ENCODE data around the gene BCL11A. TPM values are rescaled to one million over a fixed set of nuclear protein-coding genes. Genes with fewer than 3 reads are reported as not detected.
A peak's percentile ranks its signal among the peaks of the same experiment; 100 is the strongest.

BCL11A gene
- 9.7 and 10.7 TPM in 2 replicates for total RNA-seq
- long read RNA-seq, partial matches to known transcripts, result 0 of 5 reads
- long read RNA-seq, other reads (novel, unspliced or antisense), result 4 of 5 reads

- no peaks in the 10 kb centered on the region for H3K36me3 Mint-ChIP-seq (ENCODE audit: unreplicated experiment)
- peaks cover 28% of the 10 kb centered on the region for H3K27me3 Mint-ChIP-seq (ENCODE audit: unreplicated experiment)
- no peaks in the 10 kb centered on the region for H3K9me3 Mint-ChIP-seq (ENCODE audit: unreplicated experiment)
- TF ChIP-seq, protein P1, sequence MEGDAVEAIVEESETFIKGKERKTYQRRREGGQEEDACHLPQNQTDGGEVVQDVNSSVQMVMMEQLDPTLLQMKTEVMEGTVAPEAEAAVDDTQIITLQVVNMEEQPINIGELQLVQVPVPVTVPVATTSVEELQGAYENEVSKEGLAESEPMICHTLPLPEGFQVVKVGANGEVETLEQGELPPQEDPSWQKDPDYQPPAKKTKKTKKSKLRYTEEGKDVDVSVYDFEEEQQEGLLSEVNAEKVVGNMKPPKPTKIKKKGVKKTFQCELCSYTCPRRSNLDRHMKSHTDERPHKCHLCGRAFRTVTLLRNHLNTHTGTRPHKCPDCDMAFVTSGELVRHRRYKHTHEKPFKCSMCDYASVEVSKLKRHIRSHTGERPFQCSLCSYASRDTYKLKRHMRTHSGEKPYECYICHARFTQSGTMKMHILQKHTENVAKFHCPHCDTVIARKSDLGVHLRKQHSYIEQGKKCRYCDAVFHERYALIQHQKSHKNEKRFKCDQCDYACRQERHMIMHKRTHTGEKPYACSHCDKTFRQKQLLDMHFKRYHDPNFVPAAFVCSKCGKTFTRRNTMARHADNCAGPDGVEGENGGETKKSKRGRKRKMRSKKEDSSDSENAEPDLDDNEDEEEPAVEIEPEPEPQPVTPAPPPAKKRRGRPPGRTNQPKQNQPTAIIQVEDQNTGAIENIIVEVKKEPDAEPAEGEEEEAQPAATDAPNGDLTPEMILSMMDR (IDR thresholded peaks at IDR 0.05), result no peak
- H3K27ac Mint-ChIP-seq (ENCODE audit: unreplicated experiment), result peak within 1 kb of the TSS; percentile 58
- DNase-seq (ENCODE audit: extremely low spot score, unreplicated experiment), result no peak
- H3K4me1 Mint-ChIP-seq (ENCODE audit: unreplicated experiment), result peaks cover 35% of the 10 kb centered on the region
- peak within 1 kb of the TSS; percentile 87 for H3K4me3 Mint-ChIP-seq (ENCODE audit: unreplicated experiment)
These were observed at the start of gene BCL11A for GRCh38 chr2:60553495-60554073. TSS of gene BCL11A (minus strand) at chr2:60553654. CDS start at chr2:60553270, 384 bp downstream.

- no peaks in the 10 kb centered on the region for H3K36me3 Mint-ChIP-seq (ENCODE audit: unreplicated experiment)
- H3K27ac Mint-ChIP-seq (ENCODE audit: unreplicated experiment), result no peak overlapping the region
- TF ChIP-seq, protein P1 (IDR thresholded peaks at IDR 0.05), result no peak
- H3K4me3 Mint-ChIP-seq (ENCODE audit: unreplicated experiment), result no peak overlapping the region
- H3K4me1 Mint-ChIP-seq (ENCODE audit: unreplicated experiment), result no peaks in the 10 kb centered on the region
- H3K27me3 Mint-ChIP-seq (ENCODE audit: unreplicated experiment), result no peaks in the 10 kb centered on the region
- DNase-seq (ENCODE audit: extremely low spot score, unreplicated experiment), result no peak
- H3K9me3 Mint-ChIP-seq (ENCODE audit: unreplicated experiment), result peaks cover 3% of the 10 kb centered on the region
These were observed 49.5 kb upstream of the BCL11A start for GRCh38 chr2:60602828-60603532.

DNA sequence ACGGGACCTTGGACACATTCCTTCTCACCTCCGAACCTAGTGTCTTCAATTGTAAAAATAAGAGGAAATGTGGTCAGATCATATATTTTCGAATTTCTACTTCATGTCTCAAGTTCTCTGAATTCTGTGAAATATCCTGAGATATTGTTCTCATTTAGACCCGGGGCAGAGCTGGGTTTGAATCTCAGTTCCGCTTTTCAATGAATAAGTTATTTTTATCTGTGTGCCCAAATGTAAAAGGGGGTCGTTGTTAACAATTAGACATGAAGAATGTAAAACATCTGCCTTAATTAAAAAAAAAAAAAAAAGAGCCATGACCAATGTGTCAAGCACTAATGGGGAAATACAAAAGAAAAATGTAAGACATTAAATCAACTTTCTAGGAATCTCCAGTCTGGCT, 48.9 kb upstream of the BCL11A start:
- Mint-ChIP-seq H3K27ac (ENCODE audit: unreplicated experiment) (no peak overlapping the region), H3K4me1 (ENCODE audit: unreplicated experiment) (no peaks in the 10 kb centered on the region), H3K4me3 (ENCODE audit: unreplicated experiment) (no peak overlapping the region), H3K9me3 (ENCODE audit: unreplicated experiment) (peaks cover 3% of the 10 kb centered on the region), H3K36me3 (ENCODE audit: unreplicated experiment) (no peaks in the 10 kb centered on the region), H3K27me3 (ENCODE audit: unreplicated experiment) (no peaks in the 10 kb centered on the region)
- no peak for DNase-seq (ENCODE audit: extremely low spot score, unreplicated experiment)
- TF ChIP-seq, protein P1 (IDR thresholded peaks at IDR 0.05), result no peak

- H3K9me3 Mint-ChIP-seq (ENCODE audit: unreplicated experiment), result peaks cover 8% of the 10 kb centered on the region
These were observed 44.8 kb upstream of the BCL11A start for GRCh38 chr2:60598271-60598670.

GRCh38 chr2:60597346-60597745, 43.9 kb upstream of the BCL11A start:
- Mint-ChIP-seq H3K4me1 (ENCODE audit: unreplicated experiment) (no peaks in the 10 kb centered on the region), H3K36me3 (ENCODE audit: unreplicated experiment) (no peaks in the 10 kb centered on the region), H3K27me3 (ENCODE audit: unreplicated experiment) (peaks cover 9% of the 10 kb centered on the region), H3K9me3 (ENCODE audit: unreplicated experiment) (peaks cover 17% of the 10 kb centered on the region), H3K4me3 (ENCODE audit: unreplicated experiment) (no peak overlapping the region), H3K27ac (ENCODE audit: unreplicated experiment) (no peak overlapping the region)
- DNase-seq (ENCODE audit: extremely low spot score, unreplicated experiment), result no peak
- TF ChIP-seq, protein P1 (IDR thresholded peaks at IDR 0.05), result no peak

More at GRCh38 chr2:60598271-60598670, 44.8 kb upstream of the BCL11A start:
- H3K27me3 Mint-ChIP-seq (ENCODE audit: unreplicated experiment), result peaks cover 3% of the 10 kb centered on the region
- H3K27ac Mint-ChIP-seq (ENCODE audit: unreplicated experiment), result no peak overlapping the region
- no peak for DNase-seq (ENCODE audit: extremely low spot score, unreplicated experiment)
- TF ChIP-seq, protein P1 (IDR thresholded peaks at IDR 0.05), result no peak
- no peak overlapping the region for H3K4me3 Mint-ChIP-seq (ENCODE audit: unreplicated experiment)
- no peaks in the 10 kb centered on the region for H3K36me3 Mint-ChIP-seq (ENCODE audit: unreplicated experiment)
- H3K4me1 Mint-ChIP-seq (ENCODE audit: unreplicated experiment), result no peaks in the 10 kb centered on the region

Data from osteocyte (in vitro differentiated cells).